Smooth muscle cell (in vitro differentiated cells): ENCODE measurements around the gene SLCO1B1. TPM values are rescaled to one million over a fixed set of nuclear protein-coding genes. Genes with fewer than 3 reads are reported as not detected.
"Not testable (repeated sequence)": the region's sequence is repeated elsewhere in the genome, so short reads cannot be mapped to it uniquely, and the experiment has no call there.

Experiments used
- DNase-seq: peaks from one replicate; lab custom pipeline; 2025; ENCODE audit not compliant: unreplicated experiment; lab: John Stamatoyannopoulos, UW
- H2AFZ ChIP-seq: fragments of 200-600 bp; sonication (generic); 2 replicates; pipeline ENCODE4 v1.6.0; 2016; ENCODE audit warnings: antibody characterized with exemption, low read depth, mild to moderate bottlenecking
- H3F3A ChIP-seq: fragments of 200-600 bp; sonication (generic); 2 replicates; pipeline ENCODE4 v1.6.0; 2017; ENCODE audit warnings: antibody characterized with exemption, low read depth
- H3K27ac ChIP-seq: fragments of 200-600 bp; sonication (generic); 2 replicates; pipeline ENCODE4 v1.5.1; 2016; ENCODE audit warnings: low read depth, mild to moderate bottlenecking
- H3K27me3 ChIP-seq: fragments of 200-600 bp; sonication (generic); 2 replicates; pipeline ENCODE4 v1.6.1; 2016; ENCODE audit warnings: low read depth, mild to moderate bottlenecking
- H3K36me3 ChIP-seq: fragments of 200-600 bp; sonication (generic); 2 replicates; pipeline ENCODE4 v1.5.1; 2016; ENCODE audit warnings: low read depth
- H3K4me1 ChIP-seq: fragments of 200-600 bp; sonication (generic); 2 replicates; pipeline ENCODE4 v1.5.1; 2016; ENCODE audit warnings: low read depth
- H3K4me2 ChIP-seq: fragments of 200-600 bp; sonication (generic); 2 replicates; pipeline ENCODE4 v1.6.0; 2016; ENCODE audit warnings: mild to moderate bottlenecking
- H3K4me3 ChIP-seq: fragments of 200-600 bp; sonication (generic); 2 replicates; pipeline ENCODE4 v1.5.1; 2016; ENCODE audit warnings: mild to moderate bottlenecking
- H3K79me2 ChIP-seq: fragments of 200-600 bp; sonication (generic); 2 replicates; pipeline ENCODE4 v1.6.0; 2016; ENCODE audit warnings: low read depth, mild to moderate bottlenecking
- H3K9ac ChIP-seq: fragments of 200-600 bp; sonication (generic); 2 replicates; pipeline ENCODE4 v1.6.0; 2016; ENCODE audit warnings: low read depth
- H3K9me3 ChIP-seq: fragments of 200-600 bp; sonication (generic); replicated peaks from 2 replicates; pipeline ENCODE4 v1.5.1; 2016; ENCODE audit warnings: low read depth
- H4K20me1 ChIP-seq: fragments of 200-600 bp; sonication (generic); 2 replicates; pipeline ENCODE4 v1.6.0; 2016; ENCODE audit warnings: low read depth
- WGBS: methylation state at CpG from one replicate; pipeline ENCODE4 v1.1.7; 2016; ENCODE audit warnings: low lambda C conversion rate; 5-methylcytosine and 5-hydroxymethylcytosine counted together
- polyA plus RNA-seq: library from polyadenylated mRNA; unstranded; fragments of >200 nt; fragmentation: Nextera tagmentation; extraction: Ambion mirVana; gene quantifications from 2 replicates; pipeline ENCODE4 v1.2.1, GENCODE V29; 2016
- total RNA-seq: library from RNA; depleted of rRNA; stranded (reverse); fragments of >200 nt; gene quantifications from 2 replicates; pipeline ENCODE4 v1.2.3, GENCODE V29; 2014
- TF ChIP-seq, protein P1 (sequence below): fragments of 200-600 bp; sonication (generic); IDR thresholded peaks from 2 replicates; pipeline ENCODE4 v1.5.1; 2017; ENCODE audit warnings: borderline replicate concordance, mild to moderate bottlenecking, antibody characterized with exemption; ENCODE audit not compliant: insufficient read depth, poor library complexity, severe bottlenecking

SLCO1B1 gene
- total and polyA plus RNA-seq, 2 experiments from 2014 or later = not detected

DNA sequence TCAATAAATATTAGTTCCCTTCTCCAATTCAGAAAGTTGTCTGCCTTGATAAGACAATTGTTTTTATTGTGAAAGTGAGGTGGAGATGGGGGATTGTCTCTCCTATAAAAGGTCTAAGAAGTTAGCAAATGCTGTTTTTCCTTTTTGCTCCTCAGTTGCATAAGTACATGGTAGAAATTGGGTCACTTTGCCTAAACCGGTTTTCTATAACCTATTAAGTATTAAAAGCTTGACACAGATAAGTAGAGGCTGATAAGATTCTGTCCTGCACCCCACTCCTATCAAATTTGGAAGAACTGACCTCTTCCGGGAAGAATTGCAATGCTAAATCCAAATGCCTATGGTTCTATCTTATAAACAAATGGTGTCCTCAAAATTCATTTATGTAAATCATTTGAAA lies 7.0 kb downstream of the SLCO1B1 start:
- TF ChIP-seq, protein P1, sequence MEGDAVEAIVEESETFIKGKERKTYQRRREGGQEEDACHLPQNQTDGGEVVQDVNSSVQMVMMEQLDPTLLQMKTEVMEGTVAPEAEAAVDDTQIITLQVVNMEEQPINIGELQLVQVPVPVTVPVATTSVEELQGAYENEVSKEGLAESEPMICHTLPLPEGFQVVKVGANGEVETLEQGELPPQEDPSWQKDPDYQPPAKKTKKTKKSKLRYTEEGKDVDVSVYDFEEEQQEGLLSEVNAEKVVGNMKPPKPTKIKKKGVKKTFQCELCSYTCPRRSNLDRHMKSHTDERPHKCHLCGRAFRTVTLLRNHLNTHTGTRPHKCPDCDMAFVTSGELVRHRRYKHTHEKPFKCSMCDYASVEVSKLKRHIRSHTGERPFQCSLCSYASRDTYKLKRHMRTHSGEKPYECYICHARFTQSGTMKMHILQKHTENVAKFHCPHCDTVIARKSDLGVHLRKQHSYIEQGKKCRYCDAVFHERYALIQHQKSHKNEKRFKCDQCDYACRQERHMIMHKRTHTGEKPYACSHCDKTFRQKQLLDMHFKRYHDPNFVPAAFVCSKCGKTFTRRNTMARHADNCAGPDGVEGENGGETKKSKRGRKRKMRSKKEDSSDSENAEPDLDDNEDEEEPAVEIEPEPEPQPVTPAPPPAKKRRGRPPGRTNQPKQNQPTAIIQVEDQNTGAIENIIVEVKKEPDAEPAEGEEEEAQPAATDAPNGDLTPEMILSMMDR = no peak
- H3K27me3 ChIP-seq = no peaks in the 10 kb centered on the region
- no peak overlapping the region for H2AFZ ChIP-seq
- no peaks in the 10 kb centered on the region for H3K36me3 ChIP-seq
- H3K79me2 ChIP-seq = no peaks in the 10 kb centered on the region
- H3K27ac ChIP-seq = no peak overlapping the region
- no peak overlapping the region for H3K4me2 ChIP-seq
- H3K9ac ChIP-seq = no peak overlapping the region
- H3K4me1 ChIP-seq = no peaks in the 10 kb centered on the region
- no peaks in the 10 kb centered on the region for H4K20me1 ChIP-seq
- H3F3A ChIP-seq = no peaks in the 10 kb centered on the region
- H3K9me3 ChIP-seq = no peaks in the 10 kb centered on the region
- H3K4me3 ChIP-seq = no peak overlapping the region
- 86% methylated on average over 2 of the region's 2 CpGs for WGBS
- DNase-seq = no peak

- H3K4me3 ChIP-seq = no peak overlapping the region
- H3K9me3 ChIP-seq = no peaks in the 10 kb centered on the region
- TF ChIP-seq, protein P1 = no peak
- H3K4me2 ChIP-seq = no peak overlapping the region
- no peak overlapping the region for H3K27ac ChIP-seq
- no peaks in the 10 kb centered on the region for H3K4me1 ChIP-seq
- H3K9ac ChIP-seq = no peak overlapping the region
- H3K79me2 ChIP-seq = no peaks in the 10 kb centered on the region
- no peak overlapping the region for H2AFZ ChIP-seq
- H3K27me3 ChIP-seq = no peaks in the 10 kb centered on the region
- DNase-seq = no peak
- H4K20me1 ChIP-seq = no peaks in the 10 kb centered on the region
- H3K36me3 ChIP-seq = no peaks in the 10 kb centered on the region
- no peaks in the 10 kb centered on the region for H3F3A ChIP-seq
These were observed 13.3 kb downstream of the SLCO1B1 start for GRCh38 chr12:21144309-21144708.

DNA sequence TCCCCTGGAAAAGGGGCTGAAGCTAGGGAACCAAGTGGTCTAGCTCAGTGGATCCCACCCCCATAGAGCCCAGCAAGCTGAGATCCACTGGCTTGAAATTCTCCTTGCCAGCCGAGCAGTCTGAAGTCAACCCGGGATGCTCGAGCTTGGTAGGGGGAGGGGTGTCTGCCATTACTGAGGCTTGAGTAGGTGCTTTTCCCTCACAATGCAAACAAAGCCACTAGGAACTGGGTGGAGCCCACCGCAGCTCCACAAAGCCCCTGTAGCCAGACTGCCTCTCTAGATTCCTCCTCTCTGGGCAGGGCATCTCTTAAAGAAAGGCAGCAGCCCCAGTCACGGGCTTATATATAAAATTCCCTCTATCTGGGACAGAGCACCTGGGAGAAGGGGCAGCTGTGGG lies 18.9 kb downstream of the SLCO1B1 start:
- not testable (repeated sequence) for H3K9ac ChIP-seq, H3K4me2 ChIP-seq, H3K4me1 ChIP-seq, H3K27me3 ChIP-seq, H4K20me1 ChIP-seq, H3K9me3 ChIP-seq, H3F3A ChIP-seq, H3K4me3 ChIP-seq, H3K27ac ChIP-seq, H3K36me3 ChIP-seq, H3K79me2 ChIP-seq, DNase-seq, H2AFZ ChIP-seq
- WGBS = 70% methylated on average over 5 of the region's 5 CpGs

- no peaks in the 10 kb centered on the region for H3K27me3 ChIP-seq
- TF ChIP-seq, protein P1 = no peak
- no peaks in the 10 kb centered on the region for H3K79me2 ChIP-seq
- H4K20me1 ChIP-seq = no peaks in the 10 kb centered on the region
- no peak overlapping the region for H3K4me3 ChIP-seq
- no peaks in the 10 kb centered on the region for H3K36me3 ChIP-seq
- H3K4me1 ChIP-seq = no peaks in the 10 kb centered on the region
- H3K4me2 ChIP-seq = no peak overlapping the region
- no peak overlapping the region for H3K9ac ChIP-seq
- 94% methylated on average over 3 of the region's 3 CpGs for WGBS
- DNase-seq = no peak
- H3F3A ChIP-seq = no peaks in the 10 kb centered on the region
- H3K9me3 ChIP-seq = no peaks in the 10 kb centered on the region
- H2AFZ ChIP-seq = no peak overlapping the region
- no peak overlapping the region for H3K27ac ChIP-seq
These were observed 20.2 kb downstream of the SLCO1B1 start for GRCh38 chr12:21151184-21151583.
